Hepatocyte (in vitro differentiated cells): ENCODE measurements around the gene PLEKHG7. TPM values are rescaled to one million over a fixed set of nuclear protein-coding genes. Genes with fewer than 3 reads are reported as not detected.

Experiments
- DNase-seq: peaks from one replicate; pipeline ENCODE4 v3.0.0-alpha.2; 2016; ENCODE audit warnings: low spot score
- H2AFZ ChIP-seq: fragments of 200-600 bp; sonication (generic); 2 replicates; pipeline ENCODE4 v1.6.0; 2016; ENCODE audit warnings: antibody characterized with exemption, mild to moderate bottlenecking
- H3K27ac ChIP-seq: fragments of 200-600 bp; sonication (generic); 2 replicates; pipeline ENCODE4 v1.5.1; 2016; ENCODE audit warnings: mild to moderate bottlenecking
- H3K27me3 ChIP-seq: fragments of 200-600 bp; sonication (generic); 2 replicates; pipeline ENCODE4 v1.6.1; 2016
- H3K36me3 ChIP-seq: fragments of 200-600 bp; sonication (generic); replicated peaks from 2 replicates; pipeline ENCODE4 v1.5.1; 2016; ENCODE audit warnings: low read depth; ENCODE audit not compliant: insufficient read depth
- H3K4me1 ChIP-seq: fragments of 200-600 bp; sonication (generic); 2 replicates; pipeline ENCODE4 v1.5.1; 2016; ENCODE audit warnings: mild to moderate bottlenecking, moderate library complexity; ENCODE audit not compliant: insufficient read depth
- H3K4me2 ChIP-seq: fragments of 200-600 bp; sonication (generic); 2 replicates; pipeline ENCODE4 v1.6.0; 2016
- H3K4me3 ChIP-seq: fragments of 200-600 bp; sonication (generic); 2 replicates; pipeline ENCODE4 v1.5.1; 2016; ENCODE audit warnings: mild to moderate bottlenecking
- H3K79me2 ChIP-seq: fragments of 200-600 bp; sonication (generic); 2 replicates; pipeline ENCODE4 v1.6.0; 2017; ENCODE audit warnings: mild to moderate bottlenecking
- H3K9me2 ChIP-seq: fragments of 200-600 bp; sonication (generic); replicated peaks from 2 replicates; pipeline ENCODE4 v1.6.0; 2017; ENCODE audit warnings: mild to moderate bottlenecking; ENCODE audit not compliant: insufficient read depth
- H3K9me3 ChIP-seq: fragments of 200-600 bp; sonication (generic); 2 replicates; pipeline ENCODE4 v1.5.1; 2016; ENCODE audit warnings: low read depth, mild to moderate bottlenecking
- H4K20me1 ChIP-seq: fragments of 200-600 bp; sonication (generic); 2 replicates; pipeline ENCODE4 v1.6.0; 2016; ENCODE audit warnings: mild to moderate bottlenecking; ENCODE audit not compliant: insufficient read depth, poor library complexity, severe bottlenecking
- CTCF ChIP-seq: fragments of 200-600 bp; sonication (generic); IDR thresholded peaks from 2 replicates; pipeline ENCODE4 v1.5.1; 2016; ENCODE audit warnings: antibody characterized with exemption, mild to moderate bottlenecking; ENCODE audit not compliant: poor library complexity
- EZH2 ChIP-seq: fragments of 200-600 bp; sonication (generic); IDR thresholded peaks from 2 replicates; pipeline ENCODE4 v1.6.1; 2016; ENCODE audit warnings: antibody characterized with exemption, mild to moderate bottlenecking, borderline replicate concordance
- EZH2phosphoT487 ChIP-seq: fragments of 200-600 bp; sonication (generic); IDR thresholded peaks from one replicate; pipeline ENCODE4 v1.6.1; 2018; ENCODE audit warnings: antibody characterized with exemption, mild to moderate bottlenecking, low read depth, moderate library complexity; ENCODE audit not compliant: unreplicated experiment, severe bottlenecking
- WGBS: methylation state at CpG from one replicate; pipeline ENCODE4 v1.1.6; 2016; ENCODE audit warnings: low lambda C conversion rate; ENCODE audit errors: missing lambda C conversion rate; 5-methylcytosine and 5-hydroxymethylcytosine counted together
- polyA plus RNA-seq: library from polyadenylated mRNA; unstranded; fragments of >200 nt; fragmentation: Nextera tagmentation; extraction: Ambion mirVana; gene quantifications from 2 replicates; pipeline ENCODE4 v1.2.1, GENCODE V29; 2016
- total RNA-seq: library from RNA; depleted of rRNA; stranded (reverse); fragments of >200 nt; gene quantifications from 2 replicates; pipeline ENCODE4 v1.2.3, GENCODE V29; 2014

PLEKHG7 gene
- total and polyA plus RNA-seq, 2 experiments from 2014 or later, result 0.17 to 0.94 TPM

- Histone ChIP-seq H4K20me1 (no peaks in the 10 kb centered on the region), H3K27me3 (no peaks in the 10 kb centered on the region), H3K4me3 (no peak overlapping the region), H3K9me2 (no peaks in the 10 kb centered on the region), H3K79me2 (no peaks in the 10 kb centered on the region), H3K9me3 (no peaks in the 10 kb centered on the region), H3K36me3 (no peaks in the 10 kb centered on the region), H3K27ac (no peak overlapping the region), H3K4me2 (no peak overlapping the region), H2AFZ (no peak overlapping the region), H3K4me1 (no peaks in the 10 kb centered on the region)
- WGBS, result 87% methylated on average over 4 of the region's 4 CpGs
- TF ChIP-seq EZH2, result no peak
- TF ChIP-seq CTCF, result no peak
- no peak for TF ChIP-seq EZH2phosphoT487
- DNase-seq, result no peak
Measured at GRCh38 chr12:92739113-92739512, 36.3 kb downstream of the PLEKHG7 start.

GRCh38 chr12:92740411-92740810 is 37.6 kb downstream of the PLEKHG7 start:
- H3K4me3 ChIP-seq, result no peak overlapping the region
- DNase-seq, result no peak
- H3K4me1 ChIP-seq, result no peaks in the 10 kb centered on the region
- H3K4me2 ChIP-seq, result no peak overlapping the region
- H3K9me2 ChIP-seq, result no peaks in the 10 kb centered on the region
- no peaks in the 10 kb centered on the region for H4K20me1 ChIP-seq
- no peak overlapping the region for H3K27ac ChIP-seq
- H3K9me3 ChIP-seq, result no peaks in the 10 kb centered on the region
- H3K79me2 ChIP-seq, result no peaks in the 10 kb centered on the region
- no peak overlapping the region for H2AFZ ChIP-seq
- no peaks in the 10 kb centered on the region for H3K36me3 ChIP-seq
- H3K27me3 ChIP-seq, result no peaks in the 10 kb centered on the region
- TF ChIP-seq CTCF, result no peak
- no peak for TF ChIP-seq EZH2
- no peak for TF ChIP-seq EZH2phosphoT487

GRCh38 chr12:92743026-92743425 is 40.2 kb downstream of the PLEKHG7 start:
- Histone ChIP-seq H3K4me3 (no peak overlapping the region), H3K4me1 (no peaks in the 10 kb centered on the region), H3K9me3 (no peaks in the 10 kb centered on the region), H3K27ac (no peak overlapping the region), H3K4me2 (no peak overlapping the region), H4K20me1 (no peaks in the 10 kb centered on the region), H3K79me2 (no peaks in the 10 kb centered on the region), H3K9me2 (no peaks in the 10 kb centered on the region), H3K27me3 (no peaks in the 10 kb centered on the region), H3K36me3 (no peaks in the 10 kb centered on the region), H2AFZ (no peak overlapping the region)
- TF ChIP-seq CTCF, result no peak
- TF ChIP-seq EZH2phosphoT487, result no peak
- TF ChIP-seq EZH2, result no peak
- no peak for DNase-seq
- WGBS, result 88% methylated on average over 3 of the region's 3 CpGs
